ENCODE measurements around the gene PRKCA.

The PRKCA gene

GRCh38 chr17:66779237-66779606 lies 476.8 kb downstream of the PRKCA start:
- no peak overlapping the region for H3K4me3 ChIP-seq (ENCODE audit: low read length)
- no peak for DNase-seq (ENCODE audit: low read depth)
- TF ChIP-seq, protein P1, sequence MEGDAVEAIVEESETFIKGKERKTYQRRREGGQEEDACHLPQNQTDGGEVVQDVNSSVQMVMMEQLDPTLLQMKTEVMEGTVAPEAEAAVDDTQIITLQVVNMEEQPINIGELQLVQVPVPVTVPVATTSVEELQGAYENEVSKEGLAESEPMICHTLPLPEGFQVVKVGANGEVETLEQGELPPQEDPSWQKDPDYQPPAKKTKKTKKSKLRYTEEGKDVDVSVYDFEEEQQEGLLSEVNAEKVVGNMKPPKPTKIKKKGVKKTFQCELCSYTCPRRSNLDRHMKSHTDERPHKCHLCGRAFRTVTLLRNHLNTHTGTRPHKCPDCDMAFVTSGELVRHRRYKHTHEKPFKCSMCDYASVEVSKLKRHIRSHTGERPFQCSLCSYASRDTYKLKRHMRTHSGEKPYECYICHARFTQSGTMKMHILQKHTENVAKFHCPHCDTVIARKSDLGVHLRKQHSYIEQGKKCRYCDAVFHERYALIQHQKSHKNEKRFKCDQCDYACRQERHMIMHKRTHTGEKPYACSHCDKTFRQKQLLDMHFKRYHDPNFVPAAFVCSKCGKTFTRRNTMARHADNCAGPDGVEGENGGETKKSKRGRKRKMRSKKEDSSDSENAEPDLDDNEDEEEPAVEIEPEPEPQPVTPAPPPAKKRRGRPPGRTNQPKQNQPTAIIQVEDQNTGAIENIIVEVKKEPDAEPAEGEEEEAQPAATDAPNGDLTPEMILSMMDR (conservative IDR thresholded peaks at IDR 0.05; ENCODE audit: low read length): no peak

GRCh38 chr17:66781135-66781534 lies 478.7 kb downstream of the PRKCA start:
- no peak overlapping the region for H3K4me3 ChIP-seq (ENCODE audit: low read length)
- no peak for DNase-seq (ENCODE audit: low read depth)
- TF ChIP-seq, protein P1 (conservative IDR thresholded peaks at IDR 0.05; ENCODE audit: low read length): no peak

GRCh38 chr17:66782851-66783250 lies 480.4 kb downstream of the PRKCA start:
- TF ChIP-seq, protein P1 (conservative IDR thresholded peaks at IDR 0.05; ENCODE audit: low read length): no peak
- DNase-seq (ENCODE audit: low read depth): no peak
- no peak overlapping the region for H3K4me3 ChIP-seq (ENCODE audit: low read length)

GRCh38 chr17:66783656-66784381 lies 481.4 kb downstream of the PRKCA start:
- DNase-seq (ENCODE audit: low read depth): no peak
- H3K4me3 ChIP-seq (ENCODE audit: low read length): no peak overlapping the region
- TF ChIP-seq, protein P1 (conservative IDR thresholded peaks at IDR 0.05; ENCODE audit: low read length): no peak

DNA sequence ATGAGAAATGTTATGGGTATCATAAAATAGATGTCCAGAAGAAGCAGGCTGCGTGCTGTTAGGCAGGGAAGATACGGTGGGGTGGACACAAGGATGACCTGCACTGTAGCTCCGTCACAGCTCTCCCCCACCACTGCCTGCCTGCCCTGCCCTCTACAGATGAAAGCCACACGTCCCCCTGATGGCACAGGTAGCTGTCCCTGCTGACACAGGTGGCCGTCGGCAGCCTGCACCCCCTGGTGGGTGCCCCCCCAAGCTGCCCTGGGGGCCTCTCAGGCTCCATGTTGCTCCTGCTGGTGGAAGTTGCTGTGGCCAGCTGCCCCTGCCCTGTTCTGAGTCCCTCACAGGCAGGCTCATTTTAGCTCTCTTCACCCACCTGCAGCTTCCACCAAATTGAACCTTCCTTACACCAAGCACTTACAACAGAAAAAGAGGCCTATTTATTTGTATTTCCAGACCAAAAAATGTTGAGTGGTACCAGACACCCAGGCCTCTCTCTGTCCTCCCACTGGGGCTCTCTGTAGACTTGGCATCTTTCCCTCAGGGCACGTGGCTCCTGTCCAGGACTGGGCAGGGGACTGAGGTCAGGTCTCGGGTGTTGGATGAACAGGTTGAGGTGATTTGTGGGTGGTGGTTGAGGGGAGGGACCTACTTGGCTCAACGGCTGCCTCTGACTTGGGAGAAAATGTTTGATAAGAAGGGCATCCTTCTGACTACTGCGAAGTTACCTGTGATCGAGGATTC lies 482.4 kb downstream of the PRKCA start:
- no peak overlapping the region for H3K4me3 ChIP-seq (ENCODE audit: low read length)
- TF ChIP-seq, protein P1 (conservative IDR thresholded peaks at IDR 0.05; ENCODE audit: low read length): no peak
- DNase-seq (ENCODE audit: low read depth): no peak

DNA sequence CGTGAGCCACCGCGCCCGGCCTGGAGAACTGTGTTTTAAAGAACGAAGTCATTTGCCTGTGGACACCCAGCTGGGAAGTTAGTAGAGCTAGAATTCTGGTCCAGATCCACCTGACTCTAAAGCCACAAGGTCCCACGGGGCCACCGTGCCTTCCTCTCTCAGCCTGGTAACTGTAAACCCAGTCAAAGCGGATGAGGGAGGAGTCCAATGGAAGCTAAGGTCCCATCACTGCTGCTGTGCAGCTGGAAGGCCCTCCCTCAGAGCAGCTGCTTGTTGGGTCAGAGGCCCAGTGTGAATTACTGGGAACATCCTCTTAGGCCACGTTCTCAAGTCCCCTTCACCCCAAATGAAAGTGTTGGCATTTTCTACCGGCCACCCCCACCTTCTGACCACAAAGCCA lies 483.7 kb downstream of the PRKCA start:
- no peak for DNase-seq (ENCODE audit: low read depth)

More for the DNA sequence above, 483.7 kb downstream of the PRKCA start:
- TF ChIP-seq, protein P1 (conservative IDR thresholded peaks at IDR 0.05; ENCODE audit: low read length): no peak
- H3K4me3 ChIP-seq (ENCODE audit: low read length): no peak overlapping the region
